WTC11 (cell line): Measurements from ENCODE around the gene RHOA. TPM values are rescaled to one million over a fixed set of nuclear protein-coding genes. Genes with fewer than 3 reads are reported as not detected.

Source experiments
- ATAC-seq: fragments of 200-7000 bp; cut with Tn5 transposase; 2 replicates; pipeline ENCODE4 v1.10.0; 2021; ENCODE audit warnings: mild to moderate bottlenecking, moderate library complexity
- Bru-seq: library from RNA; stranded (reverse); fragments of 400-500 nt; gene quantifications from one replicate; lab custom pipeline; 2021; lab: Mats Ljungman, UMichigan
- CTCF ChIA-PET: fragments of 300-600 bp; sonication (Branson Sonifier 250); formaldehyde crosslinking; loops from one replicate; lab custom pipeline; 2021; ENCODE audit warnings: antibody characterized with exemption; lab: Charles Lee
- POLR2A ChIA-PET: fragments of 350-600 bp; sonication (Branson Sonifier 250); formaldehyde crosslinking; loops from one replicate; lab custom pipeline; 2021; ENCODE audit warnings: antibody characterized with exemption; lab: Charles Lee
- DNase-seq: peaks from one replicate; pipeline ENCODE4 v3.0.0; 2021; ENCODE audit warnings: low spot score
- H3K27ac Mint-ChIP-seq: 2 replicates; pipeline ENCODE4 v1.8.0; 2021; ENCODE audit warnings: mixed read lengths
- H3K27me3 Mint-ChIP-seq: 2 replicates; pipeline ENCODE4 v1.8.0; 2021; ENCODE audit warnings: low read depth, mild to moderate bottlenecking, moderate library complexity, mixed read lengths
- H3K36me3 Mint-ChIP-seq: 2 replicates; pipeline ENCODE4 v1.8.0; 2021; ENCODE audit warnings: mixed read lengths
- H3K4me1 Mint-ChIP-seq: 2 replicates; pipeline ENCODE4 v1.8.0; 2022; ENCODE audit warnings: mixed read lengths
- H3K4me3 Mint-ChIP-seq: 2 replicates; pipeline ENCODE4 v1.8.0; 2021; ENCODE audit warnings: mild to moderate bottlenecking, moderate library complexity, mixed read lengths
- H3K9me3 Mint-ChIP-seq: 2 replicates; pipeline ENCODE4 v1.8.0; 2021; ENCODE audit warnings: mixed read lengths
- ELF4 ChIP-seq: sonication (generic); formaldehyde crosslinking; IDR thresholded peaks from 2 replicates; pipeline ENCODE4 v1.8.1; 2022; ENCODE audit warnings: low read depth, mild to moderate bottlenecking, moderate library complexity, missing genetic modification reagents
- ESRRA ChIP-seq: sonication (generic); formaldehyde crosslinking; IDR thresholded peaks from 2 replicates; pipeline ENCODE4 v1.8.1; 2022; ENCODE audit warnings: mild to moderate bottlenecking, missing genetic modification reagents, borderline replicate concordance
- FOXK1 ChIP-seq: sonication (generic); formaldehyde crosslinking; IDR thresholded peaks from 2 replicates; pipeline ENCODE4 v1.8.0; 2022; ENCODE audit warnings: mild to moderate bottlenecking, moderate library complexity, missing genetic modification reagents
- FOXP1 ChIP-seq: sonication (generic); formaldehyde crosslinking; IDR thresholded peaks from 2 replicates; pipeline ENCODE4 v1.8.0; 2022; ENCODE audit warnings: missing genetic modification reagents, mild to moderate bottlenecking, moderate library complexity, borderline replicate concordance
- IRF2 ChIP-seq: sonication (generic); formaldehyde crosslinking; IDR thresholded peaks from 2 replicates; pipeline ENCODE4 v1.8.0; 2022; ENCODE audit warnings: low read depth, missing genetic modification reagents, borderline replicate concordance
- KAT7 ChIP-seq: sonication (generic); formaldehyde crosslinking; IDR thresholded peaks from 2 replicates; pipeline ENCODE4 v1.8.1; 2023; ENCODE audit warnings: missing genetic modification reagents, mild to moderate bottlenecking, borderline replicate concordance
- MXD4 ChIP-seq: fragments of 250-450 bp; sonication (Bioruptor Pico); IDR thresholded peaks from 2 replicates; pipeline ENCODE4 v1.8.0; 2021; ENCODE audit warnings: mild to moderate bottlenecking, moderate library complexity, borderline replicate concordance
- MYBL2 ChIP-seq: sonication (generic); formaldehyde crosslinking; IDR thresholded peaks from 2 replicates; pipeline ENCODE4 v1.8.1; 2023; ENCODE audit warnings: mild to moderate bottlenecking, moderate library complexity, missing genetic modification reagents
- NR2C2 ChIP-seq: sonication (generic); formaldehyde crosslinking; IDR thresholded peaks from 2 replicates; pipeline ENCODE4 v1.8.0; 2022; ENCODE audit warnings: mild to moderate bottlenecking, missing genetic modification reagents
- OVOL2 ChIP-seq: fragments of 250-450 bp; sonication (Bioruptor Pico); IDR thresholded peaks from 2 replicates; pipeline ENCODE4 v1.9.0; 2021; ENCODE audit warnings: mild to moderate bottlenecking, borderline replicate concordance
- RORB ChIP-seq: fragments of 250-450 bp; sonication (Bioruptor Pico); IDR thresholded peaks from 2 replicates; pipeline ENCODE4 v1.9.0; 2021; ENCODE audit warnings: mild to moderate bottlenecking
- SMAD4 ChIP-seq: sonication (generic); formaldehyde crosslinking; IDR thresholded peaks from 2 replicates; pipeline ENCODE4 v1.8.0; 2022; ENCODE audit warnings: mild to moderate bottlenecking, missing genetic modification reagents
- TEAD4 ChIP-seq: sonication (generic); formaldehyde crosslinking; IDR thresholded peaks from 2 replicates; pipeline ENCODE4 v1.8.0; 2022; ENCODE audit warnings: mild to moderate bottlenecking, missing genetic modification reagents
- TP53 ChIP-seq: sonication (generic); formaldehyde crosslinking; IDR thresholded peaks from 2 replicates; pipeline ENCODE4 v1.8.1; 2023; ENCODE audit warnings: mild to moderate bottlenecking, missing genetic modification reagents
- ZNF121 ChIP-seq: sonication (generic); formaldehyde crosslinking; IDR thresholded peaks from 2 replicates; pipeline ENCODE4 v1.8.0; 2023; ENCODE audit warnings: missing genetic modification reagents
- ZNF263 ChIP-seq: sonication (generic); formaldehyde crosslinking; IDR thresholded peaks from 2 replicates; pipeline ENCODE4 v1.8.1; 2022; ENCODE audit warnings: low read depth, mild to moderate bottlenecking, moderate library complexity, missing genetic modification reagents
- ZNF671 ChIP-seq: fragments of 250-450 bp; sonication (Bioruptor Pico); IDR thresholded peaks from 2 replicates; pipeline ENCODE4 v1.8.0; 2021; ENCODE audit warnings: mild to moderate bottlenecking
- long read RNA-seq, 3 experiments: library from RNA in 1 of 3; library from capped mRNA in 1 of 3; library from polyadenylated mRNA in 1 of 3; unstranded in 2 of 3; stranded (forward) in 1 of 3; transcript quantifications; one replicate each; pipeline ENCODE4 v2.0.0, GENCODE V29; 2021
- total RNA-seq: library from RNA; stranded (reverse); gene quantifications from 3 replicates; pipeline ENCODE4 v1.2.3, GENCODE V29; 2021
- TF ChIP-seq, protein P1 (sequence below): sonication (generic); formaldehyde crosslinking; IDR thresholded peaks from 2 replicates; pipeline ENCODE4 v1.8.0; 2022; ENCODE audit warnings: missing genetic modification reagents
- TF ChIP-seq, protein P2 (sequence below): sonication (generic); formaldehyde crosslinking; IDR thresholded peaks from 2 replicates; pipeline ENCODE4 v1.8.0; 2022; ENCODE audit warnings: mild to moderate bottlenecking, missing genetic modification reagents
- TF ChIP-seq, protein P3 (sequence below): fragments of 250-450 bp; sonication (Bioruptor Pico); IDR thresholded peaks from 2 replicates; pipeline ENCODE4 v1.9.0; 2021; ENCODE audit warnings: moderate library complexity, mild to moderate bottlenecking, inconsistent platforms, borderline replicate concordance
- TF ChIP-seq, protein P4 (sequence below): sonication (generic); formaldehyde crosslinking; IDR thresholded peaks from 2 replicates; pipeline ENCODE4 v1.8.0; 2022; ENCODE audit warnings: mild to moderate bottlenecking, missing genetic modification reagents
- TF ChIP-seq, protein P5 (sequence below): fragments of 200-600 bp; IDR thresholded peaks from 2 replicates; pipeline ENCODE4 v1.8.0; 2022; ENCODE audit warnings: antibody characterized with exemption
- TF ChIP-seq, protein P6 (sequence below): fragments of 250-450 bp; sonication (Bioruptor Pico); IDR thresholded peaks from 2 replicates; pipeline ENCODE4 v1.8.0; 2021; ENCODE audit warnings: mild to moderate bottlenecking
- TF ChIP-seq, protein P7 (sequence below): sonication (generic); formaldehyde crosslinking; IDR thresholded peaks from 2 replicates; pipeline ENCODE4 v1.8.1; 2022; ENCODE audit warnings: low read depth, mild to moderate bottlenecking, moderate library complexity, missing genetic modification reagents, borderline replicate concordance

RHOA gene
- total RNA-seq (367 to 398 TPM (median 389 TPM) in 3 replicates), Bru-seq, nascent RNA (percentile 79 among the genes with signal in this experiment)
- long read RNA-seq, experiment 1, transcript RHOA-202 (5 exons, 2,031 nt): major isoform, 953 of 1,039 reads
- long read RNA-seq, experiment 1, partial matches to known transcripts: 55 of 1,039 reads
- long read RNA-seq, experiment 1, other reads (novel, unspliced or antisense): 26 of 1,039 reads
- long read RNA-seq, experiment 2, transcript RHOA-202 (5 exons, 2,031 nt): major isoform, 465 of 747 reads
- long read RNA-seq, experiment 2, partial matches to known transcripts: 88 of 747 reads
- long read RNA-seq, experiment 2, other reads (novel, unspliced or antisense): 191 of 747 reads
- long read RNA-seq, experiment 3, transcript RHOA-202 (5 exons, 2,031 nt): major isoform, 1,497 of 1,601 reads
- long read RNA-seq, experiment 3, partial matches to known transcripts: 52 of 1,601 reads
- long read RNA-seq, experiment 3, other reads (novel, unspliced or antisense): 46 of 1,601 reads

DNA sequence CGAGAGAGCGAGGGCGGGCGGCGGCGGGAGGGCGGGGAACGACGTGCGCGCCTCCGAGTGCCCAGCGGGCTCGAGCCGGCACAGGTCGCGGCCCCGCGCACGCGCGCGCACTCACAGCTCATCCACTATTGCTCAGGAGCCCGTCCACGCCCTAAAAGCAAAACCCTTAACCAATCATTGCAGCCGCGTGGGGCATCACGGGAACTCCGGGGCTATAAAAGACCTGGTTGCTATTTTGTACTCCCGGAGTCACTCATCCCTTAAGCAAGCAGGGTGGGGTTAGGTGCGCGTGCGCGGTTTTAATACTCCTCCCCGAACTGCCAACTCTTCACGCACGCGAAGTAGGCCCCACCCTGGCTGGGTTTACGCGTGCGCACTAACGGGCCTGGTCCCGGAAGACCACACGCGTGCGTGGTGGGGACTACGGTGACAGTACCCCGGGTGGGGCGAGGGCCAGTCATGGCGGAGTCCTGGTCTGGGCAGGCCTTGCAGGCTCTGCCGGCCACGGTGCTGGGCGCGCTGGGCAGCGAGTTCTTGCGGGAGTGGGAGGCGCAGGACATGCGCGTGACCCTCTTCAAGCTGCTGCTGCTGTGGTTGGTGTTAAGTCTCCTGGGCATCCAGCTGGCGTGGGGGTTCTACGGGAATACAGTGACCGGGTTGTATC lies at the start of gene RHOA, which contains the start of gene TCTA:
RHOA (minus strand) TSS at position 9 of the 664 bp plus-strand sequence. CDS start 36,387 bp downstream, outside the sequence.
TCTA (plus strand) TSS at position 456 of the 664 bp plus-strand sequence; CDS start at position 460, 4 bp downstream.
- no peaks in the 10 kb centered on the region for H3K9me3 Mint-ChIP-seq
- H3K4me1 Mint-ChIP-seq: peaks cover 41% of the 10 kb centered on the region
- DNase-seq (peak; percentile 96), ATAC-seq (peak; percentile 86)
- ChIA-PET POLR2A (interaction anchor here (0.6 to 2.2 kb wide), 7 partner anchors 11 to 1750 kb away, joined by 3 to 16 read pairs (median 5); partner anchors contain the start of genes NICN1, QRICH1 and USP4), CTCF (interaction anchor here (0.8 to 2.3 kb wide), 6 partner anchors 10 to 241 kb away, joined by 3 to 15 read pairs (median 5); partner anchors contain the start of genes AMT, KLHDC8B and USP4)
- H3K4me3 Mint-ChIP-seq: peak within 1 kb of the TSS; percentile 97
- H3K27me3 Mint-ChIP-seq: no peaks in the 10 kb centered on the region
- H3K27ac Mint-ChIP-seq: peak within 1 kb of the TSS; percentile 98
- peaks cover 4% of the 10 kb centered on the region; the same call in 1 of the 2 replicates for H3K36me3 Mint-ChIP-seq
- TF ChIP-seq OVOL2 (no peak), NR2C2 (CRISPR knock-in tag) (no peak), ZNF263 (CRISPR knock-in tag) (no peak), FOXK1 (CRISPR knock-in tag) (peak; percentile 29), MXD4 (CRISPR knock-in tag) (no peak), RORB (CRISPR knock-in tag) (no peak), SMAD4 (no peak), ELF4 (CRISPR knock-in tag) (no peak), ESRRA (CRISPR knock-in tag) (no peak), KAT7 (CRISPR knock-in tag) (no peak), TEAD4 (CRISPR knock-in tag) (no peak), ZNF121 (CRISPR knock-in tag) (no peak), IRF2 (CRISPR knock-in tag) (no peak; the same call in 1 of the 2 replicates), ZNF671 (CRISPR knock-in tag) (no peak), MYBL2 (peak; percentile 93), FOXP1 (CRISPR knock-in tag) (peak; percentile 77), TP53 (peak; percentile 81; the same call in 1 of the 2 replicates)
- TF ChIP-seq, protein P1, sequence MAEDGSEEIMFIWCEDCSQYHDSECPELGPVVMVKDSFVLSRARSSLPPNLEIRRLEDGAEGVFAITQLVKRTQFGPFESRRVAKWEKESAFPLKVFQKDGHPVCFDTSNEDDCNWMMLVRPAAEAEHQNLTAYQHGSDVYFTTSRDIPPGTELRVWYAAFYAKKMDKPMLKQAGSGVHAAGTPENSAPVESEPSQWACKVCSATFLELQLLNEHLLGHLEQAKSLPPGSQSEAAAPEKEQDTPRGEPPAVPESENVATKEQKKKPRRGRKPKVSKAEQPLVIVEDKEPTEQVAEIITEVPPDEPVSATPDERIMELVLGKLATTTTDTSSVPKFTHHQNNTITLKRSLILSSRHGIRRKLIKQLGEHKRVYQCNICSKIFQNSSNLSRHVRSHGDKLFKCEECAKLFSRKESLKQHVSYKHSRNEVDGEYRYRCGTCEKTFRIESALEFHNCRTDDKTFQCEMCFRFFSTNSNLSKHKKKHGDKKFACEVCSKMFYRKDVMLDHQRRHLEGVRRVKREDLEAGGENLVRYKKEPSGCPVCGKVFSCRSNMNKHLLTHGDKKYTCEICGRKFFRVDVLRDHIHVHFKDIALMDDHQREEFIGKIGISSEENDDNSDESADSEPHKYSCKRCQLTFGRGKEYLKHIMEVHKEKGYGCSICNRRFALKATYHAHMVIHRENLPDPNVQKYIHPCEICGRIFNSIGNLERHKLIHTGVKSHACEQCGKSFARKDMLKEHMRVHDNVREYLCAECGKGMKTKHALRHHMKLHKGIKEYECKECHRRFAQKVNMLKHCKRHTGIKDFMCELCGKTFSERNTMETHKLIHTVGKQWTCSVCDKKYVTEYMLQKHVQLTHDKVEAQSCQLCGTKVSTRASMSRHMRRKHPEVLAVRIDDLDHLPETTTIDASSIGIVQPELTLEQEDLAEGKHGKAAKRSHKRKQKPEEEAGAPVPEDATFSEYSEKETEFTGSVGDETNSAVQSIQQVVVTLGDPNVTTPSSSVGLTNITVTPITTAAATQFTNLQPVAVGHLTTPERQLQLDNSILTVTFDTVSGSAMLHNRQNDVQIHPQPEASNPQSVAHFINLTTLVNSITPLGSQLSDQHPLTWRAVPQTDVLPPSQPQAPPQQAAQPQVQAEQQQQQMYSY (CRISPR knock-in tag): no peak
- TF ChIP-seq, protein P2, sequence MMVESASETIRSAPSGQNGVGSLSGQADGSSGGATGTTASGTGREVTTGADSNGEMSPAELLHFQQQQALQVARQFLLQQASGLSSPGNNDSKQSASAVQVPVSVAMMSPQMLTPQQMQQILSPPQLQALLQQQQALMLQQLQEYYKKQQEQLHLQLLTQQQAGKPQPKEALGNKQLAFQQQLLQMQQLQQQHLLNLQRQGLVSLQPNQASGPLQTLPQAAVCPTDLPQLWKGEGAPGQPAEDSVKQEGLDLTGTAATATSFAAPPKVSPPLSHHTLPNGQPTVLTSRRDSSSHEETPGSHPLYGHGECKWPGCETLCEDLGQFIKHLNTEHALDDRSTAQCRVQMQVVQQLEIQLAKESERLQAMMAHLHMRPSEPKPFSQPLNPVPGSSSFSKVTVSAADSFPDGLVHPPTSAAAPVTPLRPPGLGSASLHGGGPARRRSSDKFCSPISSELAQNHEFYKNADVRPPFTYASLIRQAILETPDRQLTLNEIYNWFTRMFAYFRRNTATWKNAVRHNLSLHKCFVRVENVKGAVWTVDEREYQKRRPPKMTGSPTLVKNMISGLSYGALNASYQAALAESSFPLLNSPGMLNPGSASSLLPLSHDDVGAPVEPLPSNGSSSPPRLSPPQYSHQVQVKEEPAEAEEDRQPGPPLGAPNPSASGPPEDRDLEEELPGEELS (CRISPR knock-in tag): no peak
- TF ChIP-seq, protein P3, sequence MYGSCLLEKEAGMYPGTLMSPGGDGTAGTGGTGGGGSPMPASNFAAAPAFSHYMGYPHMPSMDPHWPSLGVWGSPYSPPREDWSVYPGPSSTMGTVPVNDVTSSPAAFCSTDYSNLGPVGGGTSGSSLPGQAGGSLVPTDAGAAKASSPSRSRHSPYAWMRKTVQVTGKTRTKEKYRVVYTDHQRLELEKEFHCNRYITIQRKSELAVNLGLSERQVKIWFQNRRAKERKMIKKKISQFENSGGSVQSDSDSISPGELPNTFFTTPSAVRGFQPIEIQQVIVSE (CRISPR knock-in tag): no peak
- TF ChIP-seq, protein P4, sequence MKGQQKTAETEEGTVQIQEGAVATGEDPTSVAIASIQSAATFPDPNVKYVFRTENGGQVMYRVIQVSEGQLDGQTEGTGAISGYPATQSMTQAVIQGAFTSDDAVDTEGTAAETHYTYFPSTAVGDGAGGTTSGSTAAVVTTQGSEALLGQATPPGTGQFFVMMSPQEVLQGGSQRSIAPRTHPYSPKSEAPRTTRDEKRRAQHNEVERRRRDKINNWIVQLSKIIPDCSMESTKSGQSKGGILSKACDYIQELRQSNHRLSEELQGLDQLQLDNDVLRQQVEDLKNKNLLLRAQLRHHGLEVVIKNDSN: 0 out of 2 replicates have a peak, but pooled peaks have one; percentile 13
- TF ChIP-seq, protein P5, sequence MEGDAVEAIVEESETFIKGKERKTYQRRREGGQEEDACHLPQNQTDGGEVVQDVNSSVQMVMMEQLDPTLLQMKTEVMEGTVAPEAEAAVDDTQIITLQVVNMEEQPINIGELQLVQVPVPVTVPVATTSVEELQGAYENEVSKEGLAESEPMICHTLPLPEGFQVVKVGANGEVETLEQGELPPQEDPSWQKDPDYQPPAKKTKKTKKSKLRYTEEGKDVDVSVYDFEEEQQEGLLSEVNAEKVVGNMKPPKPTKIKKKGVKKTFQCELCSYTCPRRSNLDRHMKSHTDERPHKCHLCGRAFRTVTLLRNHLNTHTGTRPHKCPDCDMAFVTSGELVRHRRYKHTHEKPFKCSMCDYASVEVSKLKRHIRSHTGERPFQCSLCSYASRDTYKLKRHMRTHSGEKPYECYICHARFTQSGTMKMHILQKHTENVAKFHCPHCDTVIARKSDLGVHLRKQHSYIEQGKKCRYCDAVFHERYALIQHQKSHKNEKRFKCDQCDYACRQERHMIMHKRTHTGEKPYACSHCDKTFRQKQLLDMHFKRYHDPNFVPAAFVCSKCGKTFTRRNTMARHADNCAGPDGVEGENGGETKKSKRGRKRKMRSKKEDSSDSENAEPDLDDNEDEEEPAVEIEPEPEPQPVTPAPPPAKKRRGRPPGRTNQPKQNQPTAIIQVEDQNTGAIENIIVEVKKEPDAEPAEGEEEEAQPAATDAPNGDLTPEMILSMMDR: no peak
- TF ChIP-seq, protein P6, sequence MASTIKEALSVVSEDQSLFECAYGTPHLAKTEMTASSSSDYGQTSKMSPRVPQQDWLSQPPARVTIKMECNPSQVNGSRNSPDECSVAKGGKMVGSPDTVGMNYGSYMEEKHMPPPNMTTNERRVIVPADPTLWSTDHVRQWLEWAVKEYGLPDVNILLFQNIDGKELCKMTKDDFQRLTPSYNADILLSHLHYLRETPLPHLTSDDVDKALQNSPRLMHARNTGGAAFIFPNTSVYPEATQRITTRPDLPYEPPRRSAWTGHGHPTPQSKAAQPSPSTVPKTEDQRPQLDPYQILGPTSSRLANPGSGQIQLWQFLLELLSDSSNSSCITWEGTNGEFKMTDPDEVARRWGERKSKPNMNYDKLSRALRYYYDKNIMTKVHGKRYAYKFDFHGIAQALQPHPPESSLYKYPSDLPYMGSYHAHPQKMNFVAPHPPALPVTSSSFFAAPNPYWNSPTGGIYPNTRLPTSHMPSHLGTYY (CRISPR knock-in tag): no peak
- TF ChIP-seq, protein P7, sequence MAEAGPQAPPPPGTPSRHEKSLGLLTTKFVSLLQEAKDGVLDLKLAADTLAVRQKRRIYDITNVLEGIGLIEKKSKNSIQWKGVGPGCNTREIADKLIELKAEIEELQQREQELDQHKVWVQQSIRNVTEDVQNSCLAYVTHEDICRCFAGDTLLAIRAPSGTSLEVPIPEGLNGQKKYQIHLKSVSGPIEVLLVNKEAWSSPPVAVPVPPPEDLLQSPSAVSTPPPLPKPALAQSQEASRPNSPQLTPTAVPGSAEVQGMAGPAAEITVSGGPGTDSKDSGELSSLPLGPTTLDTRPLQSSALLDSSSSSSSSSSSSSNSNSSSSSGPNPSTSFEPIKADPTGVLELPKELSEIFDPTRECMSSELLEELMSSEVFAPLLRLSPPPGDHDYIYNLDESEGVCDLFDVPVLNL (CRISPR knock-in tag): 0 out of 2 replicates have a peak, but pooled peaks have one; percentile 42
